GM23338 (cell line): ENCODE results near the gene ARL10.

Experiments
- CREB1 ChIP-seq: fragments of 250-450 bp; sonication (Bioruptor Pico); IDR thresholded peaks from 2 replicates; pipeline ENCODE4 v1.5.0; 2020; ENCODE audit warnings: low read depth, mild to moderate bottlenecking, moderate library complexity
- EZH2 ChIP-seq: fragments of 200-600 bp; sonication (generic); IDR thresholded peaks from one replicate; pipeline ENCODE4 v1.8.0; 2017; ENCODE audit warnings: antibody characterized with exemption, mild to moderate bottlenecking, low read depth; ENCODE audit not compliant: unreplicated experiment
- EZH2phosphoT487 ChIP-seq: fragments of 200-600 bp; sonication (generic); IDR thresholded peaks from one replicate; pipeline ENCODE4 v1.8.1; 2018; ENCODE audit warnings: antibody characterized with exemption; ENCODE audit not compliant: unreplicated experiment
- JUNB ChIP-seq: IDR thresholded peaks from one replicate; pipeline ENCODE4 v1.6.1; 2016; ENCODE audit warnings: antibody characterized with exemption; ENCODE audit not compliant: unreplicated experiment
- NANOG ChIP-seq: IDR thresholded peaks from 2 replicates; pipeline ENCODE4 v1.6.1; 2016; ENCODE audit warnings: antibody characterized with exemption, borderline replicate concordance
- POLR2AphosphoS5 ChIP-seq: IDR thresholded peaks from 2 replicates; pipeline ENCODE4 v1.6.1; 2016; ENCODE audit warnings: antibody characterized with exemption, low read depth
- STAT1 ChIP-seq: IDR thresholded peaks from one replicate; pipeline ENCODE4 v1.6.1; 2016; ENCODE audit warnings: antibody characterized with exemption; ENCODE audit not compliant: unreplicated experiment
- ZNF114 ChIP-seq: fragments of 250-450 bp; sonication (Bioruptor Pico); IDR thresholded peaks from 2 replicates; pipeline ENCODE4 v1.5.0; 2020; ENCODE audit warnings: mild to moderate bottlenecking, moderate library complexity
- ZNF331 ChIP-seq: fragments of 250-450 bp; sonication (Bioruptor Pico); IDR thresholded peaks from 2 replicates; pipeline ENCODE4 v1.5.0; 2020; ENCODE audit warnings: low read depth, mild to moderate bottlenecking, moderate library complexity
- ZNF462 ChIP-seq: fragments of 250-450 bp; sonication (Bioruptor Pico); IDR thresholded peaks from 2 replicates; pipeline ENCODE4 v1.5.0; 2020; ENCODE audit warnings: mild to moderate bottlenecking, moderate library complexity
- TF ChIP-seq, protein P1 (sequence below), 2 experiments: fragments of 200-600 bp in 1 of 2; sonication (generic) in 1 of 2; conservative IDR thresholded peaks; 2 replicates each; pipeline versions ENCODE4 v1.5.1 to v1.6.1; 2016 to 2017; ENCODE audit warnings: antibody characterized with exemption in 2 of 2, low read depth in 2 of 2, mild to moderate bottlenecking in 2 of 2, moderate library complexity in 1 of 2
- TF ChIP-seq, protein P2 (sequence below): IDR thresholded peaks from one replicate; pipeline ENCODE4 v1.6.1; 2018; ENCODE audit warnings: antibody characterized with exemption; ENCODE audit not compliant: unreplicated experiment
- TF ChIP-seq, protein P3 (sequence below): IDR thresholded peaks from 2 replicates; pipeline ENCODE4 v1.6.1; 2016; ENCODE audit warnings: antibody characterized with exemption

- TF ChIP-seq, protein P1, sequence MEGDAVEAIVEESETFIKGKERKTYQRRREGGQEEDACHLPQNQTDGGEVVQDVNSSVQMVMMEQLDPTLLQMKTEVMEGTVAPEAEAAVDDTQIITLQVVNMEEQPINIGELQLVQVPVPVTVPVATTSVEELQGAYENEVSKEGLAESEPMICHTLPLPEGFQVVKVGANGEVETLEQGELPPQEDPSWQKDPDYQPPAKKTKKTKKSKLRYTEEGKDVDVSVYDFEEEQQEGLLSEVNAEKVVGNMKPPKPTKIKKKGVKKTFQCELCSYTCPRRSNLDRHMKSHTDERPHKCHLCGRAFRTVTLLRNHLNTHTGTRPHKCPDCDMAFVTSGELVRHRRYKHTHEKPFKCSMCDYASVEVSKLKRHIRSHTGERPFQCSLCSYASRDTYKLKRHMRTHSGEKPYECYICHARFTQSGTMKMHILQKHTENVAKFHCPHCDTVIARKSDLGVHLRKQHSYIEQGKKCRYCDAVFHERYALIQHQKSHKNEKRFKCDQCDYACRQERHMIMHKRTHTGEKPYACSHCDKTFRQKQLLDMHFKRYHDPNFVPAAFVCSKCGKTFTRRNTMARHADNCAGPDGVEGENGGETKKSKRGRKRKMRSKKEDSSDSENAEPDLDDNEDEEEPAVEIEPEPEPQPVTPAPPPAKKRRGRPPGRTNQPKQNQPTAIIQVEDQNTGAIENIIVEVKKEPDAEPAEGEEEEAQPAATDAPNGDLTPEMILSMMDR (conservative IDR thresholded peaks at IDR 0.05; ENCODE audit: low read depth in 2 of 2) = no peak
- TF ChIP-seq JUNB = no peak
- TF ChIP-seq EZH2 = no peak
- TF ChIP-seq, protein P2, sequence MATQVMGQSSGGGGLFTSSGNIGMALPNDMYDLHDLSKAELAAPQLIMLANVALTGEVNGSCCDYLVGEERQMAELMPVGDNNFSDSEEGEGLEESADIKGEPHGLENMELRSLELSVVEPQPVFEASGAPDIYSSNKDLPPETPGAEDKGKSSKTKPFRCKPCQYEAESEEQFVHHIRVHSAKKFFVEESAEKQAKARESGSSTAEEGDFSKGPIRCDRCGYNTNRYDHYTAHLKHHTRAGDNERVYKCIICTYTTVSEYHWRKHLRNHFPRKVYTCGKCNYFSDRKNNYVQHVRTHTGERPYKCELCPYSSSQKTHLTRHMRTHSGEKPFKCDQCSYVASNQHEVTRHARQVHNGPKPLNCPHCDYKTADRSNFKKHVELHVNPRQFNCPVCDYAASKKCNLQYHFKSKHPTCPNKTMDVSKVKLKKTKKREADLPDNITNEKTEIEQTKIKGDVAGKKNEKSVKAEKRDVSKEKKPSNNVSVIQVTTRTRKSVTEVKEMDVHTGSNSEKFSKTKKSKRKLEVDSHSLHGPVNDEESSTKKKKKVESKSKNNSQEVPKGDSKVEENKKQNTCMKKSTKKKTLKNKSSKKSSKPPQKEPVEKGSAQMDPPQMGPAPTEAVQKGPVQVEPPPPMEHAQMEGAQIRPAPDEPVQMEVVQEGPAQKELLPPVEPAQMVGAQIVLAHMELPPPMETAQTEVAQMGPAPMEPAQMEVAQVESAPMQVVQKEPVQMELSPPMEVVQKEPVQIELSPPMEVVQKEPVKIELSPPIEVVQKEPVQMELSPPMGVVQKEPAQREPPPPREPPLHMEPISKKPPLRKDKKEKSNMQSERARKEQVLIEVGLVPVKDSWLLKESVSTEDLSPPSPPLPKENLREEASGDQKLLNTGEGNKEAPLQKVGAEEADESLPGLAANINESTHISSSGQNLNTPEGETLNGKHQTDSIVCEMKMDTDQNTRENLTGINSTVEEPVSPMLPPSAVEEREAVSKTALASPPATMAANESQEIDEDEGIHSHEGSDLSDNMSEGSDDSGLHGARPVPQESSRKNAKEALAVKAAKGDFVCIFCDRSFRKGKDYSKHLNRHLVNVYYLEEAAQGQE = no peak
- no peak for TF ChIP-seq CREB1 (CRISPR knock-in tag)
- TF ChIP-seq POLR2AphosphoS5 = no peak
- TF ChIP-seq, protein P3, sequence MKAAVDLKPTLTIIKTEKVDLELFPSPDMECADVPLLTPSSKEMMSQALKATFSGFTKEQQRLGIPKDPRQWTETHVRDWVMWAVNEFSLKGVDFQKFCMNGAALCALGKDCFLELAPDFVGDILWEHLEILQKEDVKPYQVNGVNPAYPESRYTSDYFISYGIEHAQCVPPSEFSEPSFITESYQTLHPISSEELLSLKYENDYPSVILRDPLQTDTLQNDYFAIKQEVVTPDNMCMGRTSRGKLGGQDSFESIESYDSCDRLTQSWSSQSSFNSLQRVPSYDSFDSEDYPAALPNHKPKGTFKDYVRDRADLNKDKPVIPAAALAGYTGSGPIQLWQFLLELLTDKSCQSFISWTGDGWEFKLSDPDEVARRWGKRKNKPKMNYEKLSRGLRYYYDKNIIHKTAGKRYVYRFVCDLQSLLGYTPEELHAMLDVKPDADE = no peak
- no peak for TF ChIP-seq ZNF114 (CRISPR knock-in tag)
- TF ChIP-seq EZH2phosphoT487 = no peak
- TF ChIP-seq ZNF331 (CRISPR knock-in tag) = no peak
- no peak for TF ChIP-seq STAT1
- no peak for TF ChIP-seq NANOG
- TF ChIP-seq ZNF462 (CRISPR knock-in tag) = no peak
These were observed 6.6 kb downstream of the ARL10 start for GRCh38 chr5:176371621-176372539.
